HEK293 (cell line): ENCODE data around the gene ASAP2.

Source experiments
- CTCF ChIA-PET: fragments of 350-600 bp; formaldehyde crosslinking; extraction: SDS; loops from one replicate; lab custom pipeline; 2021; ENCODE audit warnings: antibody characterized with exemption; lab: Yijun Ruan, JAX
- POLR2A ChIA-PET: fragments of 300-600 bp; formaldehyde crosslinking; extraction: SDS; loops from one replicate; lab custom pipeline; 2020; ENCODE audit warnings: antibody characterized with exemption, inconsistent platforms; lab: Yijun Ruan, JAX
- H3K27ac ChIP-seq: fragments of 200-500 bp; sonication (Bioruptor generic); 2 replicates; pipeline ENCODE4 v1.5.1; 2014; ENCODE audit warnings: low read depth, low read length, control low read depth, inconsistent platforms; ENCODE audit errors: extremely low read depth
- H3K36me3 ChIP-seq, 2 experiments: fragments of 200-500 bp in 1 of 2; sonication (Bioruptor generic) in 1 of 2; 1 replicate in 1 of 2; 2 replicates in 1 of 2; pipeline ENCODE4 v1.5.1; 2014 to 2017; ENCODE audit warnings: inconsistent platforms in 2 of 2, low read length in 2 of 2; ENCODE audit not compliant: control insufficient read depth in 2 of 2, insufficient read depth in 1 of 2
- H3K4me1 ChIP-seq: fragments of 200-500 bp; sonication (Bioruptor generic); 2 replicates; pipeline ENCODE4 v1.5.1; 2014; ENCODE audit warnings: mild to moderate bottlenecking, low read length, inconsistent platforms; ENCODE audit not compliant: control insufficient read depth, insufficient read depth
- H3K4me3 ChIP-seq: 2 replicates; pipeline ENCODE4 v1.5.1; 2011; ENCODE audit warnings: low read depth, mild to moderate bottlenecking, control low read depth, low read length, moderate library complexity
- H3K9me3 ChIP-seq: fragments of 200-500 bp; sonication (Bioruptor generic); 2 replicates; pipeline ENCODE4 v1.5.1; 2014; ENCODE audit warnings: low read depth, low read length, inconsistent platforms; ENCODE audit not compliant: control insufficient read depth, insufficient read depth
- GLIS1 ChIP-seq: fragments of 450-650 bp; formaldehyde crosslinking; IDR thresholded peaks from 2 replicates; pipeline ENCODE4 v1.5.1; 2016; ENCODE audit warnings: missing biosample characterization, missing genetic modification characterization
- SP7 ChIP-seq: fragments of 450-650 bp; formaldehyde crosslinking; IDR thresholded peaks from 2 replicates; pipeline ENCODE4 v1.5.1; 2016; ENCODE audit warnings: missing biosample characterization, missing genetic modification characterization
- ZBTB1 ChIP-seq: fragments of 450-650 bp; formaldehyde crosslinking; IDR thresholded peaks from 2 replicates; pipeline ENCODE4 v1.5.1; 2016; ENCODE audit warnings: missing biosample characterization, missing genetic modification characterization
- ZNF169 ChIP-seq: fragments of 450-650 bp; formaldehyde crosslinking; IDR thresholded peaks from 2 replicates; pipeline ENCODE4 v1.5.1; 2016; ENCODE audit warnings: missing biosample characterization, missing genetic modification characterization
- ZNF292 ChIP-seq: fragments of 450-650 bp; formaldehyde crosslinking; IDR thresholded peaks from 2 replicates; pipeline ENCODE4 v1.5.1; 2016; ENCODE audit warnings: low read depth, missing biosample characterization, missing genetic modification characterization, borderline replicate concordance
- ZNF354C ChIP-seq: fragments of 450-650 bp; formaldehyde crosslinking; IDR thresholded peaks from 2 replicates; pipeline ENCODE4 v1.5.1; 2016; ENCODE audit warnings: missing biosample characterization, missing genetic modification characterization, low read depth, borderline replicate concordance
- ZNF560 ChIP-seq: fragments of 450-650 bp; formaldehyde crosslinking; IDR thresholded peaks from 2 replicates; pipeline ENCODE4 v1.5.1; 2017; ENCODE audit warnings: missing biosample characterization, missing genetic modification characterization, borderline replicate concordance
- ZNF600 ChIP-seq: fragments of 450-650 bp; formaldehyde crosslinking; IDR thresholded peaks from 2 replicates; pipeline ENCODE4 v1.5.1; 2016; ENCODE audit warnings: missing biosample characterization, missing genetic modification characterization
- ZNF626 ChIP-seq: fragments of 450-650 bp; sonication (Bioruptor Pico); formaldehyde crosslinking; IDR thresholded peaks from 2 replicates; pipeline ENCODE4 v1.5.1; 2018; ENCODE audit warnings: missing biosample characterization, missing genetic modification characterization, inconsistent platforms
- ZSCAN23 ChIP-seq: fragments of 450-650 bp; formaldehyde crosslinking; IDR thresholded peaks from 2 replicates; pipeline ENCODE4 v1.5.1; 2016; ENCODE audit warnings: missing biosample characterization, missing genetic modification characterization
- TF ChIP-seq, protein P1 (sequence below): fragments of 450-650 bp; IDR thresholded peaks from 2 replicates; pipeline ENCODE4 v1.5.1; 2018; ENCODE audit warnings: missing biosample characterization, mild to moderate bottlenecking, missing genetic modification characterization
- TF ChIP-seq, protein P2 (sequence below): fragments of 450-650 bp; formaldehyde crosslinking; IDR thresholded peaks from 2 replicates; pipeline ENCODE4 v1.5.1; 2016; ENCODE audit warnings: missing biosample characterization, missing genetic modification characterization, borderline replicate concordance
- TF ChIP-seq, protein P3 (sequence below): fragments of 450-650 bp; formaldehyde crosslinking; IDR thresholded peaks from 2 replicates; pipeline ENCODE4 v1.5.1; 2016; ENCODE audit warnings: missing biosample characterization, missing genetic modification characterization
- TF ChIP-seq, protein P4 (sequence below): fragments of 450-650 bp; formaldehyde crosslinking; IDR thresholded peaks from 2 replicates; pipeline ENCODE4 v1.5.1; 2016; ENCODE audit warnings: missing biosample characterization, missing genetic modification characterization
- TF ChIP-seq, protein P5 (sequence below): fragments of 450-650 bp; formaldehyde crosslinking; IDR thresholded peaks from 2 replicates; pipeline ENCODE4 v1.5.1; 2017; ENCODE audit warnings: missing biosample characterization, mild to moderate bottlenecking, missing genetic modification characterization, moderate library complexity

ASAP2 gene

DNA sequence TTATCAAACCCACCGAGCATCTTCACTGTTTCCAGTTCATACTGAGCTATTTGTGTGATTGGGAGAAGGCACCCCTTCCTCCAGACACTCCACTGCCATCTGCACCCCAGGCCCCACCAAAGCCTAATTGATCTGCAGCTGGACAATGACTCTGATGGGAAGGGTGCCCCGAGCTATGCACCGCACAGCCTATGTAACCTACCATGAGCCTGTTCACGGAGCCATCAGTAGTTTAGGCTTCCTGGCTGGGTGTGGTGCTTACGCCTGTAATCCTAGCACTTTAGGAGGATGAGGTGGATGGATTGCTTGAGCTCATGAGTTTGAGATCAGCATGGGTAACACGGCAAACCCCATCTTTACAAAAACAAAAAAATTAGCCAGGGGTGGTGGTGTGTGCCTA lies 17.8 kb upstream of the ASAP2 start (continued):
- TF ChIP-seq, protein P1, sequence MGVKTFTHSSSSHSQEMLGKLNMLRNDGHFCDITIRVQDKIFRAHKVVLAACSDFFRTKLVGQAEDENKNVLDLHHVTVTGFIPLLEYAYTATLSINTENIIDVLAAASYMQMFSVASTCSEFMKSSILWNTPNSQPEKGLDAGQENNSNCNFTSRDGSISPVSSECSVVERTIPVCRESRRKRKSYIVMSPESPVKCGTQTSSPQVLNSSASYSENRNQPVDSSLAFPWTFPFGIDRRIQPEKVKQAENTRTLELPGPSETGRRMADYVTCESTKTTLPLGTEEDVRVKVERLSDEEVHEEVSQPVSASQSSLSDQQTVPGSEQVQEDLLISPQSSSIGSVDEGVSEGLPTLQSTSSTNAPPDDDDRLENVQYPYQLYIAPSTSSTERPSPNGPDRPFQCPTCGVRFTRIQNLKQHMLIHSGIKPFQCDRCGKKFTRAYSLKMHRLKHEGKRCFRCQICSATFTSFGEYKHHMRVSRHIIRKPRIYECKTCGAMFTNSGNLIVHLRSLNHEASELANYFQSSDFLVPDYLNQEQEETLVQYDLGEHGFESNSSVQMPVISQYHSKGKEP = no peak
- no peak for TF ChIP-seq ZNF169
- TF ChIP-seq, protein P2, sequence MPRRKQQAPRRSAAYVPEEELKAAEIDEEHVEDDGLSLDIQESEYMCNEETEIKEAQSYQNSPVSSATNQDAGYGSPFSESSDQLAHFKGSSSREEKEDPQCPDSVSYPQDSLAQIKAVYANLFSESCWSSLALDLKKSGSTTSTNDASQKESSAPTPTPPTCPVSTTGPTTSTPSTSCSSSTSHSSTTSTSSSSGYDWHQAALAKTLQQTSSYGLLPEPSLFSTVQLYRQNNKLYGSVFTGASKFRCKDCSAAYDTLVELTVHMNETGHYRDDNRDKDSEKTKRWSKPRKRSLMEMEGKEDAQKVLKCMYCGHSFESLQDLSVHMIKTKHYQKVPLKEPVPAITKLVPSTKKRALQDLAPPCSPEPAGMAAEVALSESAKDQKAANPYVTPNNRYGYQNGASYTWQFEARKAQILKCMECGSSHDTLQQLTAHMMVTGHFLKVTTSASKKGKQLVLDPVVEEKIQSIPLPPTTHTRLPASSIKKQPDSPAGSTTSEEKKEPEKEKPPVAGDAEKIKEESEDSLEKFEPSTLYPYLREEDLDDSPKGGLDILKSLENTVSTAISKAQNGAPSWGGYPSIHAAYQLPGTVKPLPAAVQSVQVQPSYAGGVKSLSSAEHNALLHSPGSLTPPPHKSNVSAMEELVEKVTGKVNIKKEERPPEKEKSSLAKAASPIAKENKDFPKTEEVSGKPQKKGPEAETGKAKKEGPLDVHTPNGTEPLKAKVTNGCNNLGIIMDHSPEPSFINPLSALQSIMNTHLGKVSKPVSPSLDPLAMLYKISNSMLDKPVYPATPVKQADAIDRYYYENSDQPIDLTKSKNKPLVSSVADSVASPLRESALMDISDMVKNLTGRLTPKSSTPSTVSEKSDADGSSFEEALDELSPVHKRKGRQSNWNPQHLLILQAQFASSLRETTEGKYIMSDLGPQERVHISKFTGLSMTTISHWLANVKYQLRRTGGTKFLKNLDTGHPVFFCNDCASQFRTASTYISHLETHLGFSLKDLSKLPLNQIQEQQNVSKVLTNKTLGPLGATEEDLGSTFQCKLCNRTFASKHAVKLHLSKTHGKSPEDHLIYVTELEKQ (tag by site-specific recombination) = no peak
- no peak for TF ChIP-seq ZNF354C (tag by site-specific recombination)
- no peak for TF ChIP-seq ZNF626
- TF ChIP-seq, protein P3, sequence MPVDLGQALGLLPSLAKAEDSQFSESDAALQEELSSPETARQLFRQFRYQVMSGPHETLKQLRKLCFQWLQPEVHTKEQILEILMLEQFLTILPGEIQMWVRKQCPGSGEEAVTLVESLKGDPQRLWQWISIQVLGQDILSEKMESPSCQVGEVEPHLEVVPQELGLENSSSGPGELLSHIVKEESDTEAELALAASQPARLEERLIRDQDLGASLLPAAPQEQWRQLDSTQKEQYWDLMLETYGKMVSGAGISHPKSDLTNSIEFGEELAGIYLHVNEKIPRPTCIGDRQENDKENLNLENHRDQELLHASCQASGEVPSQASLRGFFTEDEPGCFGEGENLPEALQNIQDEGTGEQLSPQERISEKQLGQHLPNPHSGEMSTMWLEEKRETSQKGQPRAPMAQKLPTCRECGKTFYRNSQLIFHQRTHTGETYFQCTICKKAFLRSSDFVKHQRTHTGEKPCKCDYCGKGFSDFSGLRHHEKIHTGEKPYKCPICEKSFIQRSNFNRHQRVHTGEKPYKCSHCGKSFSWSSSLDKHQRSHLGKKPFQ (tag by site-specific recombination) = no peak
- TF ChIP-seq ZBTB1 = no peak

DNA sequence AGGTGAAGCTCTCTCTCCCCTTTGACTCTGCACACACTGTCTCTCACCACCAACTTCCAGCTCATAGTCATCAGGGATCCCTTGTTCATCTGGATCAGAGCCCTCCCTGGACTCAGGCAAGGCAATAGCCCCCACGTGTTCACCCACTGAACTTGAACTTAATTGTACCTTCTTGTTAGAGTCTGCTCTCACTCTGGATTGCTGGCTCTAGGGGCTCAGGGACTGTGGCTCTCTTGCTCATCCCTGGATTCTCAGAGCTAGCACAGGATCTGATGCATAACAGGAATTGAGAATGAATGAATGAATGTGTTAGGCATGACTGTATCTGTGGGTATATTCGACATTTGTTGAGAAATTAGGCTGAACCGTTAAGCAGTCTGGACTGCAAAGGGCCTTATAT lies 16.7 kb upstream of the ASAP2 start:
- CTCF ChIA-PET = interaction anchor here (2.5 kb wide), 1 partner anchor 16 kb away, joined by 8 read pairs; no protein-coding TSS in a partner anchor
- H3K36me3 ChIP-seq = no peaks in the 10 kb centered on the region
- TF ChIP-seq SP7 (no peak), ZSCAN23 (tag by site-specific recombination) (no peak), GLIS1 (tag by site-specific recombination) (no peak)
- H3K27ac ChIP-seq = no peak overlapping the region
- no peak overlapping the region for H3K4me3 ChIP-seq
- H3K9me3 ChIP-seq = no peaks in the 10 kb centered on the region
- H3K4me1 ChIP-seq = no peaks in the 10 kb centered on the region; the same call in 1 of the 2 replicates
- POLR2A ChIA-PET = no interaction called here

DNA sequence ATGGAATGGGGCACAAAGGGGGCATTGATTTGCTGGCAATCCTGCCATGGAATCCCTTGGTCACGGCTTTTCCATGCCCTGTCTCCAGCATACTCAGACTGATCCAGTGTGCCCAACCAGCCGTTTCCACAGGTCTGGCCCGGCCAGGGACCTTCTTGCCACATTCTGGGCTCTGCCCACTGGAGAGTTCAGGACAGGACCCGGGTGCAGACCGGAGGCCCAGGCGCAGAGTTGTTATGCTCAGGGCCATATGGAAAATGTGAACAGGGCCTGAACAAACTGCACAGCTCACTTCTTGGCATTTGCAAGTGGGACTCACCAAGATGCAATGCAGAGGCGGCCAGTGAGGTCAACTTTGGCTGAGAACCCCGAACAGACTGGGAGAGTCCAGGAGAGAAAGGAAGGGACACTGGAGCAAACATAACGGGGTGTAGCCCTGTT lies 15.6 kb upstream of the ASAP2 start:
- H3K4me3 ChIP-seq = no peak overlapping the region
- H3K27ac ChIP-seq = no peak overlapping the region
- H3K4me1 ChIP-seq = no peaks in the 10 kb centered on the region; the same call in 1 of the 2 replicates
- POLR2A ChIA-PET = no interaction called here
- TF ChIP-seq, protein P4, sequence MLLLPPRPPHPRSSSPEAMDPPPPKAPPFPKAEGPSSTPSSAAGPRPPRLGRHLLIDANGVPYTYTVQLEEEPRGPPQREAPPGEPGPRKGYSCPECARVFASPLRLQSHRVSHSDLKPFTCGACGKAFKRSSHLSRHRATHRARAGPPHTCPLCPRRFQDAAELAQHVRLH (tag by site-specific recombination) = no peak
- TF ChIP-seq, protein P5, sequence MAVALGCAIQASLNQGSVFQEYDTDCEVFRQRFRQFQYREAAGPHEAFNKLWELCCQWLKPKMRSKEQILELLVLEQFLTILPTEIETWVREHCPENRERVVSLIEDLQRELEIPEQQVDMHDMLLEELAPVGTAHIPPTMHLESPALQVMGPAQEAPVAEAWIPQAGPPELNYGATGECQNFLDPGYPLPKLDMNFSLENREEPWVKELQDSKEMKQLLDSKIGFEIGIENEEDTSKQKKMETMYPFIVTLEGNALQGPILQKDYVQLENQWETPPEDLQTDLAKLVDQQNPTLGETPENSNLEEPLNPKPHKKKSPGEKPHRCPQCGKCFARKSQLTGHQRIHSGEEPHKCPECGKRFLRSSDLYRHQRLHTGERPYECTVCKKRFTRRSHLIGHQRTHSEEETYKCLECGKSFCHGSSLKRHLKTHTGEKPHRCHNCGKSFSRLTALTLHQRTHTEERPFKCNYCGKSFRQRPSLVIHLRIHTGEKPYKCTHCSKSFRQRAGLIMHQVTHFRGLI (tag by site-specific recombination) = peak; percentile 100
- TF ChIP-seq ZNF292 (tag by site-specific recombination) (no peak), ZNF354C (tag by site-specific recombination) (no peak), ZNF600 (tag by site-specific recombination) (peak; percentile 32; the same call in 1 of the 2 replicates), ZNF560 (no peak)
- TF ChIP-seq, all 188 proteins: peak for 2
- H3K36me3 ChIP-seq = no peaks in the 10 kb centered on the region
- CTCF ChIA-PET = interaction anchor here (0.6 kb wide), 1 partner anchor 183 kb away, joined by 3 read pairs; no protein-coding TSS in a partner anchor
- H3K9me3 ChIP-seq = no peaks in the 10 kb centered on the region
